Ovary (tissue), 10 donors: ENCODE results near the gene HCN4. TPM values are rescaled to one million over a fixed set of nuclear protein-coding genes. Genes with fewer than 3 reads are reported as not detected.
"Not testable (repeated sequence)": the region's sequence is repeated elsewhere in the genome, so short reads cannot be mapped to it uniquely, and the experiment has no call there.

Source experiments
- DNase-seq, 5 donors: peaks; one replicate each; pipeline ENCODE4 v3.0.0-alpha.2; 2019 to 2020
- H3K27ac ChIP-seq, 2 donors: fragments of 200-600 bp; one replicate each; pipeline versions ENCODE4 v1.5.1 to v1.8.0; 2019 to 2022
- H3K27me3 ChIP-seq: fragments of 200-600 bp; one replicate; pipeline ENCODE4 v1.8.0; 2022
- H3K36me3 ChIP-seq: fragments of 200-600 bp; sonication (generic); one replicate; pipeline ENCODE4 v1.5.1; 2019
- H3K4me1 ChIP-seq: one replicate; pipeline ENCODE4 v1.8.1; 2013; ENCODE audit warnings: mild to moderate bottlenecking, moderate library complexity; ENCODE audit not compliant: insufficient read depth
- H3K4me3 ChIP-seq: fragments of 200-600 bp; sonication (generic); one replicate; pipeline ENCODE4 v1.5.1; 2017
- H3K9me3 ChIP-seq, 2 donors: fragments of 200-600 bp in 1 of 2; sonication (generic) in 1 of 2; one replicate each; pipeline versions ENCODE4 v1.5.1 to v1.8.1; 2013 to 2019; ENCODE audit warnings: mild to moderate bottlenecking in 1 of 2, moderate library complexity in 1 of 2
- CTCF ChIP-seq, 3 donors: fragments of 450-650 bp in 2 of 3; fragments of 200-600 bp in 1 of 3; IDR thresholded peaks; one replicate each; pipeline versions ENCODE4 v1.5.1 to v1.8.0; 2016 to 2022; ENCODE audit warnings: antibody characterized with exemption in 3 of 3, mild to moderate bottlenecking in 1 of 3
- EP300 ChIP-seq: sonication (generic); formaldehyde crosslinking; IDR thresholded peaks from one replicate; pipeline ENCODE4 v1.6.1; 2017; ENCODE audit warnings: antibody characterized with exemption
- POLR2A ChIP-seq: fragments of 450-650 bp; IDR thresholded peaks from one replicate; pipeline ENCODE4 v1.6.1; 2017; ENCODE audit warnings: antibody characterized with exemption, mild to moderate bottlenecking, moderate library complexity
- whole genome bisulfite sequencing, 3 donors: extraction: QIAGEN DNeasy Blood & Tissue Kit in 1 of 3; methylation state at CpG; one replicate each; pipeline versions ENCODE4 v1.1.5 to v1.1.7; 2013 to 2017; 5-methylcytosine and 5-hydroxymethylcytosine counted together
- intact Hi-C, 4 donors: fragments of 100-400 bp; cut with DNase I; formaldehyde crosslinking; loops; one replicate each; pipeline versions ENCODE4 v1.11.0 to v1.15.1; 2022 to 2023
- long read RNA-seq, 3 donors: library from polyadenylated mRNA in 2 of 3; unstranded in 2 of 3; transcript quantifications; one replicate each; pipeline ENCODE4 v2.0.0 and lab custom pipeline, GENCODE V29; 2021 to 2026
- polyA plus RNA-seq, 2 donors: library from polyadenylated mRNA; stranded (reverse); fragments of 200-250 nt in 1 of 2; fragments of 350-450 nt in 1 of 2; fragmentation: Illumina TruSeq in 1 of 2; extraction: RNeasy Lipid Tissue Mini Kit (QIAGEN cat#74804) in 1 of 2; gene quantifications; one replicate each; pipeline ENCODE4 v1.2.3, GENCODE V29; 2013 to 2014
- total RNA-seq, 7 donors: library from RNA; depleted of rRNA in 2 of 7; stranded (reverse); fragments of >200 nt in 2 of 7; fragmentation: NEBNext Ultra II Directional in 3 of 7; extraction: Animal tissue kit (Norgen Biotek cat#: 25700) in 3 of 7; gene quantifications; one replicate each; pipeline versions ENCODE4 v1.1.0 to v1.2.4, GENCODE V29; 2016 to 2023
- donor health status: DM: no; HTN: no; CAD: no; lungs with moderate emphysema.
- donor health status: DM: no; HTN: no; CAD: no.
- donor health status: Bipolar disorder and iron deficiency.
- donor health status: DM: yes; HTN: yes; CAD: no.
- donor health status: DM: no; HTN: no; CAD: no.
- donor health status: DM: yes; HTN: yes; CAD: no.

HCN4 gene
- total RNA-seq (not detected), polyA plus RNA-seq (under 1 TPM in 1 of 2 donors, not detected in 1; 0.03 TPM)
- long read RNA-seq, donor 1 = 0 reads
- long read RNA-seq, donor 2, full-length matches to known transcripts = 1 of 1 reads
- long read RNA-seq, donor 2, partial matches to known transcripts = 0 of 1 reads
- long read RNA-seq, donor 2, other reads (novel, unspliced or antisense) = 0 of 1 reads
- long read RNA-seq, donor 3 = 0 reads

- H3K4me1 ChIP-seq = peaks cover 3% of the 10 kb centered on the region
- H3K9me3 ChIP-seq = no peaks in the 10 kb centered on the region
- H3K4me3 ChIP-seq = no peak within 1 kb of the TSS
- no peak within 1 kb of the TSS for H3K27ac ChIP-seq
- intact Hi-C loops = no loop called here
- no peaks in the 10 kb centered on the region for H3K27me3 ChIP-seq
- 0 to 1% (median 1%) methylated on average over 25 to 109 of the region's 109 CpGs for WGBS, 3 donors
- TF ChIP-seq CTCF (IDR thresholded peaks at IDR 0.05) = no peak
- TF ChIP-seq EP300 = no peak
- no peak for TF ChIP-seq POLR2A
- no peak for DNase-seq
- H3K36me3 ChIP-seq = no peaks in the 10 kb centered on the region
These were observed at the start of gene HCN4 for GRCh38 chr15:73368301-73369136. HCN4 (minus strand) TSS chr15:73368958; CDS start chr15:73368270, 688 bp downstream.

GRCh38 chr15:73414876-73415275 lies 46.1 kb upstream of the HCN4 start:
- Histone ChIP-seq H3K4me1 (no peaks in the 10 kb centered on the region), H3K27me3 (no peaks in the 10 kb centered on the region), H3K27ac (no peak overlapping the region), H3K36me3 (no peaks in the 10 kb centered on the region), H3K4me3 (no peak overlapping the region), H3K9me3 (no peaks in the 10 kb centered on the region)
- WGBS, 3 donors = 49 to 59% (median 51%) methylated on average over 3 of the region's 3 CpGs
- intact Hi-C loops = no loop called here
- no peak for DNase-seq
- TF ChIP-seq CTCF (IDR thresholded peaks at IDR 0.05) (no peak), EP300 (no peak), POLR2A (no peak)

- Histone ChIP-seq H3K27ac (no peak overlapping the region), H3K4me1 (no peaks in the 10 kb centered on the region), H3K27me3 (no peaks in the 10 kb centered on the region), H3K4me3 (no peak overlapping the region), H3K9me3 (no peaks in the 10 kb centered on the region), H3K36me3 (no peaks in the 10 kb centered on the region)
- intact Hi-C loops = no loop called here
- DNase-seq = no peak
- TF ChIP-seq CTCF (IDR thresholded peaks at IDR 0.05) (no peak), POLR2A (no peak), EP300 (no peak)
These were observed 34.4 kb upstream of the HCN4 start for GRCh38 chr15:73403171-73403570.

- H3K36me3 ChIP-seq, H3K27me3 ChIP-seq, H3K27ac ChIP-seq, DNase-seq, intact Hi-C loops, H3K4me1 ChIP-seq, H3K4me3 ChIP-seq, H3K9me3 ChIP-seq: not testable (repeated sequence)
- WGBS, 3 donors = 76 to 83% (median 82%) methylated on average over 6 of the region's 6 CpGs
These were observed 31.5 kb upstream of the HCN4 start for GRCh38 chr15:73400222-73400621.

GRCh38 chr15:73398861-73399260 lies 30.1 kb upstream of the HCN4 start:
- no peak for TF ChIP-seq EP300
- TF ChIP-seq CTCF (IDR thresholded peaks at IDR 0.05) = no peak
- TF ChIP-seq POLR2A = no peak
- intact Hi-C loops = no loop called here
- Histone ChIP-seq H3K27ac (no peak overlapping the region), H3K27me3 (no peaks in the 10 kb centered on the region), H3K9me3 (no peaks in the 10 kb centered on the region), H3K4me3 (no peak overlapping the region), H3K4me1 (no peaks in the 10 kb centered on the region), H3K36me3 (no peaks in the 10 kb centered on the region)
- no peak for DNase-seq
- WGBS, 3 donors = 49 to 68% (median 56%) methylated on average over 4 of the region's 4 CpGs
